Esophagus mucosa (tissue), 1 donor: ENCODE data around the gene SINHCAF. TPM values are rescaled to one million over a fixed set of nuclear protein-coding genes. Genes with fewer than 3 reads are reported as not detected.

Experiments
- ATAC-seq: fragments of 200-7000 bp; cut with Tn5 transposase; one replicate; pipeline ENCODE4 v1.9.1; 2020
- total RNA-seq: library from RNA; stranded (reverse); gene quantifications from one replicate; pipeline ENCODE4 v1.2.4, GENCODE V29; 2023
- donor health status: DM: yes; HTN: yes; CAD: no.

The SINHCAF gene
- total RNA-seq, 1 donor from 2014 or later, result 46.6 TPM

DNA sequence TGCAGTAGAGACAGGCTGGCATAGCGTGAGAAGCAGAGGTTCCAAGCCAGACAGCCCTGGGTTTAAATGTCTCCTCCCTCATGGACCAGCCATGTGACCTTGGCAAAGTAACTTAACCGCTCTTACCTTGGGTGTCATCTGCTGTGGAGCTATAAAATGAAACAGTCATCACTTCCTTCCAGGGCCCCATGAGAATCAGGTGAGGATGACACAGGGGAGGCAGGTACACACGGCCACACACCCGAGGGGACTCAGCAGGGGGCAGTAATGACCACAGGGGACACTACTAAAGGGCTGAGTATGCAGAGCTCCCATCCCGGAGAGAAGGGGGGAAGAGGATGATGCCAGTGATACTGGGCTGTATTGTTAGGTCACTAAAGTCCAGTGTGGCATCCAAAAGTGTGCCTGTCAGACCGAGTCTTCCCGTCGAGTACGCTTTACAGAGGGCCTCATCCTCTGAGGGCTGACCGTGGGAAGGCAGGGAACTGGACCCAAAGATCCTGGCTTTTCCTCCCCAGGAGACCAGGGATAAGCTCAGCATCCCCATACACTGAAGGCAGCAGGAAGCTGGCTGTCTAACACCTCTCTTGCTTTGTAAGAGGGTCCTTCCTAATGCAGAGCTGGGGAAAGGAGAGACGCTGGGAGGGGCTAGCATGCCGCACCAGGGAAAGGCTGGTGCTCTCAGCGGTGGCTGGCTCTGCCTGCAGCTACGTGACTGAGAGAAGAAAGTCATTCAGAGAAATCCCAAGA lies 94.2 kb downstream of the SINHCAF start:
- ATAC-seq, result no peak
